GM21390 (cell line): ENCODE results near the gene SRBD1.
"Not testable (repeated sequence)": the region's sequence is repeated elsewhere in the genome, so short reads cannot be mapped to it uniquely, and the experiment has no call there.

Source experiments
- ATAC-seq: cut with Tn5 transposase; IDR thresholded peaks from one replicate; pipeline ENCODE4 v1.9.1; 2021; ENCODE audit not compliant: unreplicated experiment

The SRBD1 gene

DNA sequence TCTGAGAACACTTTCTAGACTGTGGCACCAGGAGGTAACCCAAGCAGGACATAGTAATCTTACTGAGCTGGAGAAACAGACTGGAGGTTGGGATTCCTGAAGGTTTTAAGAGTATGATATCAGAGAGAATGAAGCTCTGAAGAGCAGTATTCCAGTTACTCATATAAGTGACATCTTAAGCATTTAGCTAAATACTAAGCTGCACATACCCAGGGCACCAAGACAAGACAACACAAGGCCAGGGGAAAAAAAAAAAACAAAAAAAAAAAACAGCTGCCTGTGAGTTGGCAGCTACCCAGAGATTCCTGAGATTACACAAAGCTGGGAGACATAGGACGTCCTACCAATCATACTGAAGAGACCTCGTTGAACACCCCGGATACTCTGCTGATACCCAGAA, 175.8 kb downstream of the SRBD1 start:
- no peak for ATAC-seq

DNA sequence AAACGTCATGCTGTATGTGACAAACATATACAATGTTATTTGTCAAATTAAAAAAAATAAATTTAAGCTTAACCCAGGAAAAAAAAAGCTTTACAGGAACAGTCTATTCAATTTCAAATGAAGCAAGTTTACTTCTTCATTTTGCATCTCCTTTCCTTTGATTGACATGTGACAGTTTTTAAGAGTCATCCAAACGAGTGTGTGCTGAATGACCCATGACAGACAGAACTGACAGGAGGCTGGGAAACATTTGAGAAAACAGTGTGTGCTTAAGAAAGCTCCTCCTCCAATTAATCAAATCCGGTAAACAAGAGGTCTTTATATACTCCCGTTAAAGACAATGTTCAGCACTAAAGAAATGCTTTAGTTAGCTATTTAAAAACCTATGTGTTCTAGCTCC, 177.7 kb downstream of the SRBD1 start:
- no peak for ATAC-seq

DNA sequence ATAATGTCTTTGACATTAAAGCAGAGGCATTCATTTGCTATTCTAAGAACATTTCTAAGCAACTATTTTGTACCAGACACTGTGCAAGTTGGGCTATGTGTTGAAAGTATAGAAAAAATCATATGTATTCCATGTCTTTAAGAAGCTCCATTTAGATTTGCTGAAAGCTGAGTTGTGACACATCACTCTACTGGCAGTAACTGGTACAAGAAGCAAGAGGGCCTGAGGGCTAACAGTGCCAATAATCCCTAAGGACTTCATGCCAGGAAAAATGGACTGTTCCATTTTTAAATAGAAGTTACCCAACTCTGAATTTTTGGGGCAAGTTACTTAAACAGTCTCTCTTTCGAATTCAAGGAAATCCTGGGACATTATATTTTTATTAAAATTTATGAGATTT, 178.7 kb downstream of the SRBD1 start:
- ATAC-seq = no peak

DNA sequence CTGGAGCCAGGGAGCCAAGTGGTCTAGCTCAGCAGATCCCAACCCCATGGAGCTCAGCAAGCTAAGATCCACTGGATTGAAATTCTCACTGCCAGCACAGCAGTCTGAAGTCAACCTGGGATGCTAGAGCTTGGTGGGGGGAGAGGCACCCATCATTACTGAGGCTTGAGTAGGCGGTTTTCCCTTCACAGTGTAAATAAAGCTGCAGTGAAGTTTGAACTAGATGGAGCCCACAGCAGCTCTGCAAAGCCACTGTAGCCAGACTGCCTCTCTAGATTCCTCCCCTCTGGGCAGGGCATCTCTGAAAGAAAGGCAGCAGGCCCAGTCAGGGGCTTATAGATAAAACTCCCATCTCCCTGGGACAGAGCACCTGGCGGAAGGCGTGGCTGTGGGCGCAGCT, 185.0 kb downstream of the SRBD1 start:
- not testable (repeated sequence) for ATAC-seq

DNA sequence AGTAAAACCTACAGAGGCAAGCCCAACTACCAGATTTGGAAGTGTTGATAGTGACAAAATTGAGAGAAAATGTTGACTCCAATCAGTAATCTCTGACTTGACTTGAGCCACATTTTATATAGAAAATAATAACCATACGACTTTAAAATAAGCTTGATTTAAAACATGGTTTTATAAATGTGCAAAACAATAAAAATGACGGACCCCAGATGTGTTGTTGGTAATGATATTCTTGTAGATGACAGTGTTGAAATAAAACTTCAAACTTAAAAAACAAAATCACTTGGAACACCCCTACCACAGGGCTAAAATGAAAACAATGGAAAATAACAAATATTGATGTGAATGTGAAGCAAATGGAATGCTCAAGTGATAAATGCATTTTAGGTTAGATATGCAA, 188.1 kb downstream of the SRBD1 start:
- no peak for ATAC-seq

DNA sequence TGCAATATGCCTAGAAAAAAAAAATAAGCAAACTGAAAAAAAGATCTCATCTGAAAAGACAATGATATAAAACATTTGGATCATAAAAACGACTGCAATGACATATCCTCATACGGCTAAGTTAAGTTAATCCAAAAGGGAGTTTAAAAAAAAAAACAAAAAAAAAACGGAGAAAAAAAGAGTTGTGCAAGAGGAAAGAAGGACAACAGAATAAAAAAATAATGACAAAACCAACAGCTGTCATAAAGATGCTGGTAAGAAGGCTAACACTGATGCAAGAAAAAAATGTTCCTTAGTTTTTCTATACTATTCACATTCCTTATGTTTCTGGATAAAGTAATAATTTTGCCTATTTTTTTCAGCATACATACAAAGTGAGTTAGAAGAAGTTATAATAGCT, 192.5 kb downstream of the SRBD1 start:
- no peak for ATAC-seq

DNA sequence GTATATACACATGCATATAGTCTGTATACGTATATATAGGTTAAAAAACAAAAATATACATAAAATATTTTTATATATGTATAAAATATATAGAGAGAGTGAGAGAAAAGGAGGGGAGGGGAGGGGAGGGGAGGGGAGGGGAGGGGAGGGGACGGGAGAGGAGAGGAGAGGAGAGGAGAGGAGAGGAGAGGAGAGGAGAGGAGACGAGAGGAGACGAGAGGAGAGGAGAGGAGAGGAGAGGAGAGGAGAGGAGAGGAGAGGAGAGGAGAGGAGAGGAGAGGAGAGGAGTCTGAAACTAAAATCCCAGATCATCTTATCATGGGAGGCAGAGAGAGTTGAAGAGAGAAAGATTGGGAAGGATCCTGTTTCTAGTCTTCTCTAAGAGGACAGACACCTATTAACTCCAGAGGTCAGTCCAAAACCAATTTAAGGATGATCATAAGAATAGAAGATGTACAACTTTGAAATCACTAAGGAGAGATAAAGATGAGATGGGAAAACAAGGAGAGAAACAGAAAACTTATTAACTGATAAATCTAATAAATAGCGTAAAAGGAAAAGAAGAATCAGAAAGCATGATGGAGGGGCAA, 195.4 kb downstream of the SRBD1 start:
- ATAC-seq = no peak

DNA sequence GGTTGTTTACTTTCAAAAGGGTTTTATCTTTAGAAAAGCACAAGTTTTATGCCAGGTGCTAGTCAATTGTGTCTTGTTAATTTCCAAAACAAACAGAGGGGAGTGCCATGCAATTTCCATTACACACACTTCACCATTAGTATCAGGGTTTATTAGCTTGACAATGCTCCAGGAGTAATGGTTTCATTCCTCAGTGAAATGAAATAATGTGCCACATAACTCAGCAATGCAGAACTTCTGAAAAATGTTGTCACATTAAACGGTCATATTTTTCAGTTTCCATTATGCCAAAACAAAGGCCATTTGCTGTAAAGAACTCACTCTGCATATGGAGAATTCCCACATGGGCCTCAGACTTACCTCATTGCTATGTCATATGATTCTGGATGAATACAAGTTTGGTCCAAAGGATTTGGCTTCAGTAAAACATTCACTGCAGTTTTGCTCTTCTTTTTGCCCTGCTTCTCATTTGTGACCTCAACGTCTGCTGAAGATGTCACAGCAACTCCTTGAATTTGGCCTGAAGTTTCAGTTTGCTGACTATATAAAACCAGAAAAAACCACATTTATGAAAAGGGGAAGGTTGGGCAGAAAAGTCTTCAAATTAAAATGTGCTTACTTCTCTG, 198.2 kb downstream of the SRBD1 start:
- ATAC-seq = no peak

GRCh38 chr2:45409677-45410076, 201.4 kb downstream of the SRBD1 start:
- no peak for ATAC-seq

DNA sequence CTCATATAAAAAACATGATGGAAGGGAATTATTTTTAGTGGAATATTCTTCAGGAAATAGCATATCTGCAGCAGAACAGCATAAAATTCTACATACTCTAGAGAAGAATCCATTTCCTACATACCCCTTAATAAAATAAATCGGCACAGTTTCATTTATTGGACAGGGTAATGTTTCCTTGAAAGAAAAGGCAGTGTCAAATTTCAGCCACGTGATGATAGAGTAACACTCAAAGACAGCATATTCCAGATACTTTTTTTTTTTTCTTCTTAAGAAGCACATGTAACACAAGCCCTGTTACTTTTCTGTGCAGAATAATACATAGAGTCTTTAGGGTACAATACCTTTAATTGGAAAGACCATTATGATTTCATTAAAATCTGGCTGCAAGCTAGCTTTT, 204.4 kb downstream of the SRBD1 start:
- no peak for ATAC-seq

- ATAC-seq = no peak
Measured at GRCh38 chr2:45404807-45405297, 206.2 kb downstream of the SRBD1 start.

GRCh38 chr2:45403036-45403435, 208.0 kb downstream of the SRBD1 start:
- no peak for ATAC-seq

DNA sequence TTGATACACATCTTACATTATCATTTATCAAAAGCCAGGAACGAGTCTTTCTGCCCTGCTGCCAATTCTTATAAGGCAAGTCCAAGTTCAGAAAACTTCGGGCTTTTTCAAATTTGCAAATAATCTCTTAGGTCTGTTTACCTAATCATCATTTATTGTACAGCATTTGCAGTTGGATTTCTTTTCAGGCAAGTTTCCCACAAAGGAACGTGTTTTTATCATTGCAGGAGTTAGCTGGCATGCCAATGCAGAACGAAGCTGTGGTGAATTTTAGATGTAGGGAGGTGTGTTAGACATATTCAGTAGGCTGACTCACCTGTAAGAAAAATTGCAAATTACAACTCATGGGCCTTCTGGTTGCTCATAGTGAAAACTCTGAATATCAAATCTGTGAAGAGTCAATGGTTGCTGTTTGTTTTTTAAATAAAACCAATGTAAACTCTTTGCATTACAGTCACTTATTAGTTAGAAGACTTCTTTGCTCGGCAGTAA, 209.6 kb downstream of the SRBD1 start:
- ATAC-seq = no peak

GRCh38 chr2:45399040-45399784, 211.9 kb downstream of the SRBD1 start:
- ATAC-seq = no peak

- ATAC-seq = no peak
Measured at GRCh38 chr2:45397292-45397691, 213.8 kb downstream of the SRBD1 start.

GRCh38 chr2:45396671-45397070, 214.4 kb downstream of the SRBD1 start:
- ATAC-seq = no peak

DNA sequence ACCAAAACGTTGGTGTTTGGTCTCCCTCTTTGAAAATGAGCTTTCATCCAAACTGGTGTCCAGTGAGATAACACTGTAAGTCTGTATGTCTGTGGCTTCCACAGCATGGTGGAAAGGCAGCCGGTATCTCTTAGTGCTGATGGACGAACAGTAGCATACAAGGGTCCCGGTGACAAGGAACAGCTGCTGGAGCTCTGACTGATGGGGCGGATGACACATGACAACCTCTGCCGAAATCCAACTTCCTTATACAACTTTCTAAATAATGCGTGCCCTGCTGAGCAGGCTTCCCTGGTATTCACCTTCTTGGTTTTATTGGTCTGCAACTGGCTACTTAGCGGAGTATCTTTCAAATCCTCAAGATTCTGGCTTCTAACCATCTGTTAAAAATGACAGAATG, 216.2 kb downstream of the SRBD1 start:
- no peak for ATAC-seq

DNA sequence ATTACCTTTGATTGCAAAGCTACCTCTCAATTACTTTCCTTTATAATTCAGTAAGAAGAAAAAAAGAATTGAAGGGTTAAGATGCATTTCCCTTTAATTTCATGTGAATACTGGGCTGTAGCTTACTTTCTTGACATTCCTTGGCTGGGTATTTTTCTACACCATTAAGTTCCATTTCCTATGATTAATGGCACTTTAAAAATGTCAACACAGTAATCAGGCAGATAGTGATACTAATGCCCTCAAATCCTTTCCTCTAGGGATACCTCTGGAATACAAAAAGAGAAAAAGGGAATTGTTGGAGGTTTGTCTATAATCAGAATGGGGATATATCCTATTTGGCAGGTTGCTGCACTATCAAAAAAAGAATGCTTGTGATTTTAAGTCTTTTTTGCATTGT, 216.9 kb downstream of the SRBD1 start:
- ATAC-seq = no peak

DNA sequence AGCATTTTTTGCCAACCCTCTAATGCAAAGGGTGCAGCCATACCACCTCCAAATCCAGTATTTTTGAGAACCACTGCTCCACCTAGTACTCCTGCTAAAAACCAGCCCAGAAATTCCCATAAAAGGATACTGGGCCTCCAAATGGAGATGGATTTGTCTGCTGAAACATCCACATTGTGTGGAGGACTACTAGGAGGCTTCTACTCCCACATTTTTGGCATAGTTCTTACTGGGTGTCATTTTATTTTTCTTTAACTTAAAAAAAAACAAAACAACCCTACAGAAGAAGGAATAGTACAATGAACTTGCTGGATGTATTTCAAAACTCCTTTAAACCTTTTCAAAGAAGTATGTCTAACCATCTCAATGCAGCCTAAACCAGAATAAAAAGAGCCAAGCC, 219.2 kb downstream of the SRBD1 start:
- no peak for ATAC-seq

GRCh38 chr2:45390861-45391260, 220.2 kb downstream of the SRBD1 start:
- ATAC-seq = no peak

DNA sequence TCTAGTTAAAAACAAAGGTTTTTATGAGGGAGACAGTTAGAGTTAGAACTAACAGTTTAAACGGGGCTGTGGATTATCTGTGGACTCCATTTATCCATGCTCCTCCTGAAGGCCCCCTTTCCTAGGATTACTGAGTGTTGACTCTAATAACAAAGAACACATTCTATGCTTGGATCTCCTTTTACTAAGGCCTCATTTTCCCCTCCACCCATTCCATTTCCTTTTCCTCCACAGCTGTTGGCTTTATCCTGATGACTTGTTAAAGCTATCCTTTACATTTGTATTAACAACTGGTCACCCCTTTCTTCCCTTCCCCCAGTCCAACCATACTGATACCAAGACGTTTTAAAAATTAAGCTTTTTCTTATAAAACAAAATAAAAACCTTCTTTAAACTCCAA, 220.6 kb downstream of the SRBD1 start:
- ATAC-seq = no peak

DNA sequence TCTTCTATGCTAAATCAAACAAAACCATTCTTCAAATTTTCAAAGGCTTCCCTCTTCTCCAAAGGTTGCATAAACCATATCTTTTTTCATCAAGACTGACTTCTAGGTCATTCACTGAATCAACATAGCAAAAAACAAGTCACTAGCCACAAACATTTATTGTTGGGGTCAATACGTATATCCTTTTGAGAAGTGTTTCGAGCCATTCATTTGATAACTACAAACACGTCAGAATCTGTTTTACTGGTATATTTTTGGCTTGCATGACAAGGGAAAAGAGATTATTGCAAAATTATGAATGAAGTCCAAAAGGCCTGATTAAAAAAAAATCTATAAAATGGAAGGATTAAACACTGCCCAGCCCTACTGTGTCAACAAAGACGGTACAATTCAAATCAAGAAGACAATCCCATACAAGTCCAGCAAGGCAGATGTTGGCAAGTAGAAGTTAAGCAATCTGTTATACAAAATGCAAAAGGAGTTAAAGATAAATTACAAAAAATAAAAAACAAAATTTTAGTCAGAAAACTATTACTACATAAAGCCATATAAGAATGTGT, 222.4 kb downstream of the SRBD1 start:
- no peak for ATAC-seq
